Activated B cell treated with CpG ODN at 0.5 μM for 24 hours (primary cell): Measurements from ENCODE around the gene AP4E1. TPM values are rescaled to one million over a fixed set of nuclear protein-coding genes. Genes with fewer than 3 reads are reported as not detected.

Experiments
- ATAC-seq: fragments of 200-7000 bp; cut with Tn5 transposase; one replicate; pipeline ENCODE4 v1.10.0; 2021; ENCODE audit warnings: low read depth, mild to moderate bottlenecking, moderate library complexity
- CTCF ChIA-PET: fragments of 350-600 bp; sonication (Branson Sonifier 250); formaldehyde crosslinking; loops from one replicate; lab custom pipeline; 2021; ENCODE audit warnings: antibody characterized with exemption; lab: Charles Lee
- POLR2A ChIA-PET: fragments of 350-600 bp; sonication (Branson Sonifier 250); formaldehyde crosslinking; loops from one replicate; lab custom pipeline; 2021; ENCODE audit warnings: antibody characterized with exemption; lab: Charles Lee
- DNase-seq: peaks from one replicate; pipeline ENCODE4 v3.0.0; 2022
- H3K27ac Mint-ChIP-seq: one replicate; pipeline ENCODE4 v1.8.0; 2020; ENCODE audit warnings: mixed read lengths
- H3K27me3 Mint-ChIP-seq: one replicate; pipeline ENCODE4 v1.8.0; 2021; ENCODE audit warnings: mixed read lengths
- H3K36me3 Mint-ChIP-seq: one replicate; pipeline ENCODE4 v1.8.0; 2021; ENCODE audit warnings: low read depth, mixed read lengths
- H3K4me1 Mint-ChIP-seq: one replicate; pipeline ENCODE4 v1.8.0; 2021; ENCODE audit warnings: mixed read lengths
- H3K4me3 Mint-ChIP-seq: one replicate; pipeline ENCODE4 v1.8.0; 2020; ENCODE audit warnings: mild to moderate bottlenecking, mixed read lengths
- H3K9me3 Mint-ChIP-seq: one replicate; pipeline ENCODE4 v1.8.0; 2020; ENCODE audit warnings: mixed read lengths
- intact Hi-C: fragments of 100-400 bp; cut with micrococcal nuclease; formaldehyde crosslinking; loops from one replicate; pipeline ENCODE4 v1.15.1; 2024
- total RNA-seq: library from RNA; stranded (reverse); gene quantifications from 2 replicates; pipeline ENCODE4 v1.2.3, GENCODE V29; 2022
- TF ChIP-seq, protein P1 (sequence below): fragments of 200-600 bp; IDR thresholded peaks from one replicate; pipeline ENCODE4 v1.8.0; 2022; ENCODE audit warnings: antibody characterized with exemption, mild to moderate bottlenecking

AP4E1 gene
- total RNA-seq, 1 donor from 2014 or later = 13.4 TPM

GRCh38 chr15:50964075-50964474 is 55.6 kb downstream of the AP4E1 start:
- no peaks in the 10 kb centered on the region for H3K4me1 Mint-ChIP-seq
- ChIA-PET POLR2A (no interaction called here), CTCF (no interaction called here)
- peaks cover 82% of the 10 kb centered on the region for H3K36me3 Mint-ChIP-seq
- H3K27ac Mint-ChIP-seq = no peak overlapping the region
- H3K4me3 Mint-ChIP-seq = no peak overlapping the region
- TF ChIP-seq, protein P1, sequence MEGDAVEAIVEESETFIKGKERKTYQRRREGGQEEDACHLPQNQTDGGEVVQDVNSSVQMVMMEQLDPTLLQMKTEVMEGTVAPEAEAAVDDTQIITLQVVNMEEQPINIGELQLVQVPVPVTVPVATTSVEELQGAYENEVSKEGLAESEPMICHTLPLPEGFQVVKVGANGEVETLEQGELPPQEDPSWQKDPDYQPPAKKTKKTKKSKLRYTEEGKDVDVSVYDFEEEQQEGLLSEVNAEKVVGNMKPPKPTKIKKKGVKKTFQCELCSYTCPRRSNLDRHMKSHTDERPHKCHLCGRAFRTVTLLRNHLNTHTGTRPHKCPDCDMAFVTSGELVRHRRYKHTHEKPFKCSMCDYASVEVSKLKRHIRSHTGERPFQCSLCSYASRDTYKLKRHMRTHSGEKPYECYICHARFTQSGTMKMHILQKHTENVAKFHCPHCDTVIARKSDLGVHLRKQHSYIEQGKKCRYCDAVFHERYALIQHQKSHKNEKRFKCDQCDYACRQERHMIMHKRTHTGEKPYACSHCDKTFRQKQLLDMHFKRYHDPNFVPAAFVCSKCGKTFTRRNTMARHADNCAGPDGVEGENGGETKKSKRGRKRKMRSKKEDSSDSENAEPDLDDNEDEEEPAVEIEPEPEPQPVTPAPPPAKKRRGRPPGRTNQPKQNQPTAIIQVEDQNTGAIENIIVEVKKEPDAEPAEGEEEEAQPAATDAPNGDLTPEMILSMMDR = no peak
- no peak for ATAC-seq
- peaks cover 54% of the 10 kb centered on the region for H3K9me3 Mint-ChIP-seq
- intact Hi-C loops = no loop called here
- no peaks in the 10 kb centered on the region for H3K27me3 Mint-ChIP-seq
- no peak for DNase-seq

- Mint-ChIP-seq H3K4me3 (no peak overlapping the region), H3K27me3 (no peaks in the 10 kb centered on the region), H3K36me3 (peaks cover 82% of the 10 kb centered on the region), H3K4me1 (no peaks in the 10 kb centered on the region), H3K27ac (no peak overlapping the region), H3K9me3 (peaks cover 45% of the 10 kb centered on the region)
- TF ChIP-seq, protein P1 = no peak
- DNase-seq (no peak), ATAC-seq (no peak)
- intact Hi-C loops = no loop called here
- ChIA-PET CTCF (no interaction called here), POLR2A (interaction anchor here (0.7 kb wide), 1 partner anchor 502 kb away, joined by 3 read pairs; no protein-coding TSS in a partner anchor)
Observed at GRCh38 chr15:50968353-50968752, 59.9 kb downstream of the AP4E1 start.

- DNase-seq (no peak), ATAC-seq (no peak)
- ChIA-PET CTCF (no interaction called here), POLR2A (no interaction called here)
- Mint-ChIP-seq H3K4me1 (no peaks in the 10 kb centered on the region), H3K4me3 (no peak overlapping the region), H3K9me3 (peaks cover 35% of the 10 kb centered on the region), H3K36me3 (peaks cover 77% of the 10 kb centered on the region), H3K27me3 (no peaks in the 10 kb centered on the region), H3K27ac (no peak overlapping the region)
- intact Hi-C loops = no loop called here
- TF ChIP-seq, protein P1 = no peak
Observed at GRCh38 chr15:50970524-50970923, 62.0 kb downstream of the AP4E1 start.

GRCh38 chr15:50971115-50971514 is 62.6 kb downstream of the AP4E1 start:
- CTCF ChIA-PET = no interaction called here

GRCh38 chr15:50971542-50971941 is 63.1 kb downstream of the AP4E1 start:
- no peaks in the 10 kb centered on the region for H3K4me1 Mint-ChIP-seq
- POLR2A ChIA-PET = no interaction called here
- no peak overlapping the region for H3K4me3 Mint-ChIP-seq
- TF ChIP-seq, protein P1 = no peak
- ATAC-seq (no peak), DNase-seq (no peak)
- intact Hi-C loops = no loop called here
- peaks cover 83% of the 10 kb centered on the region for H3K36me3 Mint-ChIP-seq
- H3K27me3 Mint-ChIP-seq = no peaks in the 10 kb centered on the region
- H3K9me3 Mint-ChIP-seq = peaks cover 33% of the 10 kb centered on the region
- CTCF ChIA-PET = no interaction called here
- no peak overlapping the region for H3K27ac Mint-ChIP-seq

More at GRCh38 chr15:50971115-50971514, 62.6 kb downstream of the AP4E1 start:
- ATAC-seq (no peak), DNase-seq (no peak)
- Mint-ChIP-seq H3K4me1 (no peaks in the 10 kb centered on the region), H3K36me3 (peaks cover 79% of the 10 kb centered on the region), H3K4me3 (no peak overlapping the region), H3K27ac (no peak overlapping the region), H3K9me3 (peaks cover 33% of the 10 kb centered on the region), H3K27me3 (no peaks in the 10 kb centered on the region)
- intact Hi-C loops = no loop called here
- POLR2A ChIA-PET = no interaction called here
- TF ChIP-seq, protein P1 = no peak
